HCT116 (cell line): Measurements from ENCODE around the gene FHOD3. TPM values are rescaled to one million over a fixed set of nuclear protein-coding genes. Genes with fewer than 3 reads are reported as not detected.
A peak's percentile ranks its signal among the peaks of the same experiment; 100 is the strongest.

Experiments
- ATAC-seq: fragments of 200-7000 bp; cut with Tn5 transposase; 2 replicates; pipeline ENCODE4 v1.9.1; 2020; ENCODE audit warnings: mild to moderate bottlenecking, moderate library complexity
- BruUV-seq: library from RNA; stranded (reverse); fragments of 400-500 nt; replicated peaks from 2 replicates; lab custom pipeline; 2021; lab: Mats Ljungman, UMichigan
- CTCF ChIA-PET: fragments of 300-600 bp; sonication (Branson Sonifier 250); formaldehyde crosslinking; loops from one replicate; lab custom pipeline; 2021; ENCODE audit warnings: antibody characterized with exemption; lab: Charles Lee
- POLR2A ChIA-PET: fragments of 300-600, 350-600 bp; sonication (Branson Sonifier 250); formaldehyde crosslinking; loops from one replicate; lab custom pipeline; 2021; ENCODE audit warnings: antibody characterized with exemption; lab: Charles Lee
- RAD21 ChIA-PET, 2 experiments: fragments of 300-600 bp; sonication (Branson Sonifier 250); formaldehyde crosslinking; loops; one replicate each; lab custom pipeline; 2023; ENCODE audit warnings: low total read pairs in 2 of 2; ENCODE audit not compliant: uncharacterized antibody in 2 of 2, unreplicated experiment in 2 of 2, low non-redundant PET in 1 of 2; lab: Charles Lee
- DNase-seq: peaks from one replicate; pipeline ENCODE4 v3.0.0-alpha.2; 2010; ENCODE audit warnings: low read depth, low spot score
- H2AFZ ChIP-seq: fragments of 200-600 bp; shearing (Covaris generic), sonication (generic); 2 replicates; pipeline ENCODE4 v1.6.1; 2017; ENCODE audit warnings: low read depth, mixed run types, mixed read lengths, antibody characterized with exemption, low read length; ENCODE audit not compliant: poor library complexity, severe bottlenecking
- H3K27ac ChIP-seq: 2 replicates; pipeline ENCODE4 v1.5.1; 2012; ENCODE audit warnings: low read depth, low read length
- H3K27me3 ChIP-seq: fragments of 200-600 bp; sonication (generic); 2 replicates; pipeline ENCODE4 v1.6.1; 2016; ENCODE audit warnings: mixed run types, low read length, mixed read lengths; ENCODE audit not compliant: insufficient read depth
- H3K36me3 ChIP-seq, 2 experiments: fragments of 200-500 bp in 1 of 2; fragments of 200-600 bp in 1 of 2; sonication (Bioruptor generic) in 1 of 2; sonication (generic) in 1 of 2; 2 replicates each; pipeline versions ENCODE4 v1.5.1 to v1.6.1; 2014 to 2016; ENCODE audit warnings: low read length in 2 of 2, inconsistent platforms in 1 of 2, mixed read lengths in 1 of 2, mixed run types in 1 of 2; ENCODE audit not compliant: insufficient read depth in 2 of 2, control insufficient read depth in 1 of 2
- H3K4me1 ChIP-seq, 2 experiments: fragments of 200-600 bp in 1 of 2; sonication (generic) in 1 of 2; 2 replicates each; pipeline versions ENCODE4 v1.5.1 to v1.6.1; 2012 to 2017; ENCODE audit warnings: low read length in 2 of 2, inconsistent platforms in 1 of 2, mild to moderate bottlenecking in 1 of 2, mixed read lengths in 1 of 2, mixed run types in 1 of 2, moderate library complexity in 1 of 2; ENCODE audit not compliant: insufficient read depth in 2 of 2, control insufficient read depth in 1 of 2
- H3K4me2 ChIP-seq: fragments of 200-600 bp; sonication (generic); 2 replicates; pipeline ENCODE4 v1.6.1; 2017; ENCODE audit warnings: mixed run types, low read length, mixed read lengths
- H3K4me3 ChIP-seq, 2 experiments: fragments of 200-600 bp in 1 of 2; sonication (generic) in 1 of 2; replicated peaks in 1 of 2; 2 replicates each; pipeline ENCODE4 v1.5.1; 2011 to 2016; ENCODE audit warnings: low read length in 2 of 2, control low read depth in 1 of 2, low read depth in 1 of 2, mild to moderate bottlenecking in 1 of 2, mixed read lengths in 1 of 2, mixed run types in 1 of 2
- H3K79me2 ChIP-seq: fragments of 200-600 bp; sonication (generic); 2 replicates; pipeline ENCODE4 v1.6.1; 2017; ENCODE audit warnings: mild to moderate bottlenecking, mixed run types, low read length, moderate library complexity, mixed read lengths; ENCODE audit not compliant: insufficient read depth
- H3K9ac ChIP-seq: fragments of 200-600 bp; sonication (generic); 2 replicates; pipeline ENCODE4 v1.6.1; 2016; ENCODE audit warnings: low read length, mixed read lengths
- H3K9me2 ChIP-seq: fragments of 200-600 bp; sonication (generic), shearing (Covaris generic); 2 replicates; pipeline ENCODE4 v1.6.1; 2017; ENCODE audit warnings: mixed run types, mild to moderate bottlenecking, moderate library complexity; ENCODE audit not compliant: insufficient read depth
- H3K9me3 ChIP-seq, 2 experiments: fragments of 200-500 bp in 1 of 2; fragments of 200-600 bp in 1 of 2; sonication (Bioruptor generic) in 1 of 2; sonication (generic) in 1 of 2; 2 replicates each; pipeline ENCODE4 v1.6.1; 2014 to 2017; ENCODE audit warnings: low read length in 2 of 2, mixed read lengths in 2 of 2, inconsistent platforms in 1 of 2, low read depth in 1 of 2, mild to moderate bottlenecking in 1 of 2, mixed run types in 1 of 2, moderate library complexity in 1 of 2; ENCODE audit not compliant: control insufficient read depth in 1 of 2, insufficient read depth in 1 of 2
- H4K20me1 ChIP-seq: fragments of 200-600 bp; sonication (generic), shearing (Covaris generic); 2 replicates; pipeline ENCODE4 v1.6.1; 2017; ENCODE audit warnings: mixed run types, mild to moderate bottlenecking, moderate library complexity; ENCODE audit not compliant: insufficient read depth
- CTCF ChIP-seq, 3 experiments: fragments of 200-600 bp in 1 of 3; sonication (generic) in 1 of 3; IDR thresholded peaks in 2 of 3; conservative IDR thresholded peaks in 1 of 3; 2 replicates each; pipeline ENCODE4 v1.5.1; 2012 to 2017; ENCODE audit warnings: low read depth in 2 of 3, low read length in 2 of 3, antibody characterized with exemption in 1 of 3, borderline replicate concordance in 1 of 3, control low read depth in 1 of 3, mild to moderate bottlenecking in 1 of 3, mixed read lengths in 1 of 3, mixed run types in 1 of 3, moderate library complexity in 1 of 3; ENCODE audit not compliant: insufficient read depth in 1 of 3
- JUND ChIP-seq: IDR thresholded peaks from 2 replicates; pipeline ENCODE4 v1.6.1; 2012
- RAD21 ChIP-seq: IDR thresholded peaks from 2 replicates; pipeline ENCODE4 v1.6.1; 2012; ENCODE audit warnings: low read depth, mild to moderate bottlenecking
- intact Hi-C: fragments of 100-400 bp; cut with micrococcal nuclease; formaldehyde crosslinking; loops from 2 replicates; pipeline ENCODE4 v1.10.0; 2022
- total RNA-seq: library from RNA; stranded (reverse); gene quantifications from one replicate; pipeline ENCODE4 v1.2.1, GENCODE V29; 2021; ENCODE audit not compliant: unreplicated experiment

Gene FHOD3
- total RNA-seq, 1 experiment from 2014 or later: 4.0 TPM

- intact Hi-C loops: loop anchor here (1.0 kb wide), 1 partner anchor 476 kb away; no protein-coding TSS in a partner anchor
These were observed 274.8 kb downstream of the FHOD3 start for GRCh38 chr18:36572135-36572856.

More at GRCh38 chr18:36572135-36572856, 274.8 kb downstream of the FHOD3 start:
- H3K4me2 ChIP-seq: no peak overlapping the region
- H4K20me1 ChIP-seq: no peaks in the 10 kb centered on the region
- no peaks in the 10 kb centered on the region for H3K9me3 ChIP-seq
- no peak overlapping the region for H3K4me3 ChIP-seq
- ChIA-PET CTCF (interaction anchor here (1.2 to 1.3 kb wide), 2 partner anchors 476 to 477 kb away, joined by 3 to 5 read pairs; no protein-coding TSS in a partner anchor), POLR2A (no interaction called here), RAD21 (no interaction called here)
- DNase-seq (peak; percentile 8), ATAC-seq (peak; percentile 77)
- no peaks in the 10 kb centered on the region for H3K9me2 ChIP-seq
- no peaks in the 10 kb centered on the region for H3K36me3 ChIP-seq
- peak; percentile 33 to 59 (median 40); a peak in 5 of 6 replicates for TF ChIP-seq CTCF (IDR thresholded peaks at IDR 0.05 in 2 of 3, conservative IDR thresholded peaks at IDR 0.05 in 1 of 3; ENCODE audit: borderline replicate concordance in 1 of 3, insufficient read depth in 1 of 3, low read depth in 2 of 3, low read length in 2 of 3)
- TF ChIP-seq RAD21: peak; percentile 46
- TF ChIP-seq JUND: no peak
- no peak overlapping the region for H3K27ac ChIP-seq
- no peak overlapping the region for H2AFZ ChIP-seq
- no peak overlapping the region for H3K9ac ChIP-seq
- H3K27me3 ChIP-seq: 0 out of 2 replicates have a peak, but pooled peaks cover 3% of the 10 kb centered on the region
- H3K79me2 ChIP-seq: no peaks in the 10 kb centered on the region
- no peaks in the 10 kb centered on the region for H3K4me1 ChIP-seq
- no TSS peak for BruUV-seq
